GM10248 (cell line): ENCODE measurements around the gene TK1.

Experiments
- CTCF ChIA-PET: fragments of 300-600 bp; sonication (Branson Sonifier 250); formaldehyde crosslinking; extraction: SDS; loops from one replicate; lab custom pipeline; 2021; ENCODE audit warnings: antibody characterized with exemption; lab: Yijun Ruan, JAX
- POLR2A ChIA-PET: fragments of 350-650 bp; sonication (Branson Sonifier 250); formaldehyde crosslinking; extraction: SDS; loops from one replicate; lab custom pipeline; 2020; ENCODE audit warnings: antibody characterized with exemption; lab: Yijun Ruan, JAX
- DNase-seq: peaks from one replicate; pipeline ENCODE4 v3.0.0; 2012; ENCODE audit errors: extremely low spot score
- CTCF ChIP-seq: IDR thresholded peaks from 2 replicates; pipeline ENCODE4 v1.5.1; 2012; ENCODE audit warnings: mild to moderate bottlenecking, low read depth; ENCODE audit errors: extremely low read depth, missing control alignments, control extremely low read depth

Gene TK1

GRCh38 chr17:78231991-78232858 lies 45.4 kb upstream of the TK1 start:
- POLR2A ChIA-PET: no interaction called here
- no peak for DNase-seq
- CTCF ChIA-PET: interaction anchor here (2.0 kb wide), 1 partner anchor 18 kb away, joined by 7 read pairs; no protein-coding TSS in a partner anchor
- TF ChIP-seq CTCF: peak; percentile 4

GRCh38 chr17:78230996-78231935 lies 44.4 kb upstream of the TK1 start, which contains the start of gene TMEM235:
Gene TMEM235 (plus strand): TSS chr17:78231631. CDS start chr17:78232024, 393 bp downstream.
- TF ChIP-seq CTCF: no peak
- POLR2A ChIA-PET: no interaction called here
- CTCF ChIA-PET: interaction anchor here (2.0 kb wide), 1 partner anchor 19 kb away, joined by 7 read pairs; no protein-coding TSS in a partner anchor
- no peak for DNase-seq

DNA sequence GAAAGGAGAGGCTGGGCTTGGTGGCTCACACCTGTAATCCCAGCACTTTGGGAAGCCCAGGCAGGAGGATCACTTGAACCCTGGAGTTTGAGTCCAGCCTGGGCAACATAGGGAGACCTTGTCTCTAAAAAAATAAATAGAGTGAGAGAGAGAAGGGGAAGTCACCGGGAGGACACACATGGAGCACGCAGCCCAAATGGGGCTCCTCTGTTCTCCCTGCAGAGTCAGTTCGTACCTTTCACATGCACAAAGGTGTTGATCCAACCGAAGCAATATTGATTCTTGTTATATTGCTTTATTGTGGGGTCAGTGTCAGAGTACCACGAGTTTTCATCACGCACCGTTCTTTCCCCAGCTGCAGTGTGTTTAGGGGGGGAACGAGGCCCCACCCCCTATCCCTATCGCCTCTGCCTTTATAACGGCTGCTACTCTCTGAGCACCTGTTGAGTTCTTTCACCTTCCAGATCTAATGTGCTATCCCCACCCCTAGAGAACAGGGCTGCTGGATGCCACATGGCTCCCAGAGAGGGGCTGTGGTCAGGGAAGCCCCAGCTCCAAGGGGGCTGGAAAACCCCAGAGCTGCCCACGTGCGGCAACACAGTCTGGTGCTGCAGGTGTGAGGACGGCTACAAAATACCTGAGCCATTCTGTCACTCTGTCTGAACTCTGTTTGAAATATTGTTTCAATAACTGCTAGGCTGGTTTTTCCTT lies 43.6 kb upstream of the TK1 start:
- no peak for DNase-seq
- ChIA-PET POLR2A (no interaction called here), CTCF (no interaction called here)
- no peak for TF ChIP-seq CTCF

DNA sequence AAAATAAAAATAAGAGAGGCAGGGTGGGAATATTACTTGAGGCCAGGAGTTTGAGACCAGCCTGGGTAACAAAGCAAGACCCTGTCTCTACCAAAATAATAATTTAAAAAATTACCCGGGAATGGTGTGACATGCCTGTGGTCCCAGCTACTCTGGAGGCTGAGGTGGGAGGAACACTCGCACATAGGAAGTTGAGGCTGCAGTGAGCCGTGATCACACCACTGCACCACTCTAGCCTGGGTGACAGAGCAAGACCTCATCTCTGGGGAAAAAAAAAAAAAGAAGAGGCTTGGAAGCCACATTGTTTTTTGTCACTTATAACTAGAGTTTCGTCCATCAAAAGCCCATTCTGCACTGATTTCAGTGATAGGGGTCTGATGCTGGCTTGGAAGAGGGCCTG lies 41.3 kb upstream of the TK1 start:
- DNase-seq: no peak
- TF ChIP-seq CTCF: no peak
- ChIA-PET CTCF (interaction anchor here (0.8 to 4.4 kb wide), 3 partner anchors 23 to 132 kb away, joined by 3 to 27 read pairs (median 3); no protein-coding TSS in a partner anchor), POLR2A (no interaction called here)

GRCh38 chr17:78227455-78227916 lies 40.6 kb upstream of the TK1 start:
- no peak for DNase-seq
- ChIA-PET POLR2A (no interaction called here), CTCF (interaction anchor here (1.3 to 4.4 kb wide), 3 partner anchors 11 to 133 kb away, joined by 3 to 27 read pairs (median 4); no protein-coding TSS in a partner anchor)
- TF ChIP-seq CTCF: no peak
